Measurements from ENCODE around the gene MRPL22.

GRCh38 chr5:155013526-155013925 lies 72.7 kb downstream of the MRPL22 start, which contains the start of gene KIF4B:
- no peak for TF ChIP-seq CTCF (optimal IDR thresholded peaks at IDR 0.05 in 1 of 3, IDR thresholded peaks at IDR 0.05 in 1 of 3, conservative IDR thresholded peaks at IDR 0.05 in 1 of 3; ENCODE audit: extremely low read depth in 1 of 3, insufficient read depth in 2 of 3, low read length in 3 of 3)
- no peak for TF ChIP-seq EZH2 (IDR thresholded peaks at IDR 0.05; ENCODE audit: low read length)

Data from keratinocyte (primary cell).